OCI-LY1 (cell line): ENCODE results near the gene WDPCP.

ENCODE experiments used
- CTCF ChIP-seq: fragments of 200-600 bp; sonication (generic), shearing (Covaris generic); IDR thresholded peaks from 2 replicates; pipeline ENCODE4 v1.5.1; 2017; ENCODE audit warnings: mild to moderate bottlenecking, antibody characterized with exemption, low read length, moderate library complexity, mixed read lengths
- EZH2 ChIP-seq: fragments of 200-600 bp; sonication (generic), shearing (Covaris generic); IDR thresholded peaks from 2 replicates; pipeline ENCODE4 v1.8.0; 2017; ENCODE audit warnings: borderline replicate concordance, mixed run types, mild to moderate bottlenecking, antibody characterized with exemption, low read length, moderate library complexity, mixed read lengths

GRCh38 chr2:63591566-63592175, 3.4 kb upstream of the WDPCP start:
- TF ChIP-seq CTCF (no peak), EZH2 (no peak)
